ENCODE data around the gene SCARB1. TPM values are rescaled to one million over a fixed set of nuclear protein-coding genes. Genes with fewer than 3 reads are reported as not detected.

The SCARB1 gene
- total RNA-seq, 4 donors from 2014 or later = 8.3 to 24.1 (median 13.0) TPM

GRCh38 chr12:124760560-124760959 is 103.1 kb downstream of the SCARB1 start:
- TF ChIP-seq POLR2A (IDR thresholded peaks at IDR 0.05; ENCODE audit: low read depth) (no peak), POLR2AphosphoS5 (IDR thresholded peaks at IDR 0.05) (no peak), CTCF (IDR thresholded peaks at IDR 0.05) (no peak), EP300 (IDR thresholded peaks at IDR 0.05) (no peak)
- peaks cover 0 to 4% (median 0%) of the 10 kb centered on the region in 4 donors for H3K27me3 ChIP-seq
- peaks cover 48 to 82% (median 70%) of the 10 kb centered on the region in 4 donors for H3K4me1 ChIP-seq
- H3K36me3 ChIP-seq = no peaks in the 10 kb centered on the region
- intact Hi-C loops (cut with DNase I) = loop anchor here (10.0 kb wide), 1 partner anchor 246 kb away; no protein-coding TSS in a partner anchor
- H3K9me3 ChIP-seq = peaks cover 0 to 12% (median 6%) of the 10 kb centered on the region in 4 donors
- DNase-seq (ENCODE audit: extremely low spot score) = no peak
- H3K4me3 ChIP-seq = no peak overlapping the region
- WGBS = 71% methylated on average over 6 of the region's 9 CpGs
- peak overlapping the region; percentile 70 to 80 (median 76) for H3K27ac ChIP-seq (replicated peaks in 1 of 4)

GRCh38 chr12:124759841-124760503 is 103.7 kb downstream of the SCARB1 start:
- peaks cover 47 to 82% (median 70%) of the 10 kb centered on the region in 4 donors for H3K4me1 ChIP-seq
- no peak overlapping the region for H3K4me3 ChIP-seq
- TF ChIP-seq CTCF (IDR thresholded peaks at IDR 0.05) = peak in 1 of 3 experiments; percentile 20
- TF ChIP-seq POLR2A (IDR thresholded peaks at IDR 0.05; ENCODE audit: low read depth) = no peak
- TF ChIP-seq EP300 (IDR thresholded peaks at IDR 0.05) = no peak
- no peak for TF ChIP-seq POLR2AphosphoS5 (IDR thresholded peaks at IDR 0.05)
- 69% methylated on average over 15 of the region's 15 CpGs for WGBS
- peak overlapping the region; percentile 70 to 80 (median 76) for H3K27ac ChIP-seq (replicated peaks in 1 of 4)
- H3K36me3 ChIP-seq = no peaks in the 10 kb centered on the region
- H3K27me3 ChIP-seq = peaks cover 0 to 4% (median 0%) of the 10 kb centered on the region in 4 donors
- intact Hi-C loops (cut with DNase I) = loop anchor here (10.0 kb wide), 1 partner anchor 245 kb away; no protein-coding TSS in a partner anchor
- DNase-seq (ENCODE audit: extremely low spot score) = no peak
- H3K9me3 ChIP-seq = peaks cover 0 to 11% (median 6%) of the 10 kb centered on the region in 4 donors

GRCh38 chr12:124758266-124759220 is 105.1 kb downstream of the SCARB1 start:
- 57% methylated on average over 17 of the region's 32 CpGs for WGBS
- Histone ChIP-seq H3K36me3 (no peaks in the 10 kb centered on the region), H3K9me3 (no peaks in the 10 kb centered on the region), H3K27ac (replicated peaks in 1 of 4) (peak overlapping the region in 2 of 4 donors; percentile 80 to 88), H3K27me3 (peaks cover 0 to 4% (median 0%) of the 10 kb centered on the region in 4 donors), H3K4me1 (peaks cover 50 to 90% (median 79%) of the 10 kb centered on the region in 4 donors), H3K4me3 (no peak overlapping the region)
- TF ChIP-seq CTCF (IDR thresholded peaks at IDR 0.05) (no peak), POLR2AphosphoS5 (IDR thresholded peaks at IDR 0.05) (no peak), POLR2A (IDR thresholded peaks at IDR 0.05; ENCODE audit: low read depth) (no peak), EP300 (IDR thresholded peaks at IDR 0.05) (no peak)
- intact Hi-C loops (cut with DNase I) = no loop called here
- DNase-seq (ENCODE audit: extremely low spot score) = no peak

GRCh38 chr12:124757329-124757728 is 106.3 kb downstream of the SCARB1 start:
- Histone ChIP-seq H3K4me1 (peaks cover 49 to 90% (median 81%) of the 10 kb centered on the region in 4 donors), H3K36me3 (no peaks in the 10 kb centered on the region), H3K9me3 (no peaks in the 10 kb centered on the region), H3K27me3 (peaks cover 0 to 4% (median 0%) of the 10 kb centered on the region in 4 donors), H3K4me3 (no peak overlapping the region), H3K27ac (replicated peaks in 1 of 4) (peak overlapping the region; percentile 88 to 95 (median 94))
- 100% methylated on average over 4 of the region's 4 CpGs for WGBS
- TF ChIP-seq POLR2AphosphoS5 (IDR thresholded peaks at IDR 0.05) = no peak
- no peak for TF ChIP-seq CTCF (IDR thresholded peaks at IDR 0.05)
- TF ChIP-seq POLR2A (IDR thresholded peaks at IDR 0.05; ENCODE audit: low read depth) = no peak
- no peak for TF ChIP-seq EP300 (IDR thresholded peaks at IDR 0.05)
- intact Hi-C loops (cut with DNase I) = no loop called here
- DNase-seq (ENCODE audit: extremely low spot score) = no peak

Measured in esophagus muscularis mucosa (tissue), 4 donors.